Activated CD4-positive, alpha-beta T cell treated with anti-CD3 and anti-CD28 coated beads, Interleukin-2, Interleukin-6, amounts not matched to agents 100 ng/mL and 50 ng/mL, durations not matched to agents 16 hours and 8 hours (primary cell): ENCODE measurements around the gene SGMS1.
"Not testable (repeated sequence)": the region's sequence is repeated elsewhere in the genome, so short reads cannot be mapped to it uniquely, and the experiment has no call there.

ENCODE experiments used
- DNase-seq: peaks from one replicate; pipeline ENCODE4 v3.0.0-alpha.2; 2020

Gene SGMS1

GRCh38 chr10:50552771-50553535, 70.8 kb downstream of the SGMS1 start:
- DNase-seq: peak; percentile 49

GRCh38 chr10:50552308-50552707, 71.4 kb downstream of the SGMS1 start:
- DNase-seq: no peak

- no peak for DNase-seq
These were observed 71.9 kb downstream of the SGMS1 start for GRCh38 chr10:50551894-50552293.

- no peak for DNase-seq
These were observed 73.4 kb downstream of the SGMS1 start for GRCh38 chr10:50550291-50550839.

- not testable (repeated sequence) for DNase-seq
These were observed 74.6 kb downstream of the SGMS1 start for GRCh38 chr10:50549186-50549585.

- not testable (repeated sequence) for DNase-seq
These were observed 75.3 kb downstream of the SGMS1 start for GRCh38 chr10:50548481-50548880.

GRCh38 chr10:50546287-50546686, 77.5 kb downstream of the SGMS1 start:
- DNase-seq: not testable (repeated sequence)

GRCh38 chr10:50545846-50546245, 77.9 kb downstream of the SGMS1 start:
- no peak for DNase-seq

- DNase-seq: peak; percentile 46
These were observed 78.8 kb downstream of the SGMS1 start for GRCh38 chr10:50544857-50545429.

- DNase-seq: no peak
These were observed 79.5 kb downstream of the SGMS1 start for GRCh38 chr10:50544095-50544856.

GRCh38 chr10:50542871-50543270, 80.9 kb downstream of the SGMS1 start:
- no peak for DNase-seq

GRCh38 chr10:50541921-50542320, 81.8 kb downstream of the SGMS1 start:
- no peak for DNase-seq

- peak; percentile 42 for DNase-seq
These were observed 82.4 kb downstream of the SGMS1 start for GRCh38 chr10:50541317-50541716.

- DNase-seq: no peak
These were observed 83.0 kb downstream of the SGMS1 start for GRCh38 chr10:50540826-50541122.

- DNase-seq: peak; percentile 71
These were observed 83.5 kb downstream of the SGMS1 start for GRCh38 chr10:50540069-50540825.

- DNase-seq: peak; percentile 63
These were observed 85.0 kb downstream of the SGMS1 start for GRCh38 chr10:50538555-50539398.

GRCh38 chr10:50536617-50537240, 87.0 kb downstream of the SGMS1 start:
- peak; percentile 19 for DNase-seq

- not testable (repeated sequence) for DNase-seq
These were observed 88.9 kb downstream of the SGMS1 start for GRCh38 chr10:50534748-50535376.

- DNase-seq: no peak
These were observed 90.5 kb downstream of the SGMS1 start for GRCh38 chr10:50533296-50533695.

GRCh38 chr10:50531388-50532077, 92.2 kb downstream of the SGMS1 start:
- no peak for DNase-seq
